Measurements from ENCODE around the gene RAB11FIP4. TPM values are rescaled to one million over a fixed set of nuclear protein-coding genes. Genes with fewer than 3 reads are reported as not detected.

Gene RAB11FIP4
- total RNA-seq, 1 donor from 2014 or later, result 0.17 TPM

- DNase-seq, result no peak
Measured at GRCh38 chr17:31506517-31506916, 115.0 kb downstream of the RAB11FIP4 start.

DNA sequence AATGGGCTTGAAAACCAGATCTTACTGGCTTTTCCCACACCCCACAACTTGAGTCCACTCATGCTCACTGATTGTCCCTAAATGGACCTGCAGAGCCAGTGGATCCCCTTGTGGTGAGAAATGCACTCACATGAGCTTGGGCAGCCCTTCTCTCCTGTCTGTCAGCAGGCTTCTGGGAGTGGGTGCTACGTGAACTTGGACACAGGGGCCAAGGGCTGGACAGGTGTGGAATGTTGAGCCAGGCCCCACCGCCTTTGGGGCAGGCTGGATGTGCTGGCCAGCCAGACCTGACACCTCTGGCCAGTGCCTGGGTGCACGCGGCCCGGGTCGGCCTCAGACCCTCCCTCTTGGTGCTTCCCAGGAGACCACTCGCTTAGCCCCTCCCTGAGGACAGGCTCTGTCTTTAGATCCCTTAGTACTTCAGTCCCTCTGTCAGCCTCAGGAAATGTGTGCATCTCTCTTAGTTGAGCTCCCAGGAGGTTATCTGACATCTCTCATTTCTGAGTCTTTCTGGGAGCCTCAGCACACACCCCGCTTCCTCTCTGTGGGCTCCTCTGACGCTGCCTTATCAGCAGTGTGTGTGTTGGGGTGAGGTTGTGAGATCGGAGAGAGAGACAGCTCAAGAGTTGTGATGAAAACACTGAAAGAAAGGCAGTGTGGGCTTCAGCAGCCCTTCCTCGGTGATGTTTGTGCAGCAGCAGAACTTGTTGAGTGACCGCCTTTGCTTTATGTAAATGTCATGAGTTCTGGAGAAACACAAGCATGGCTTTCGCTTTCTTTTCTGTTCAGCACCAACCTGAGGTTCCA lies 117.0 kb downstream of the RAB11FIP4 start:
- no peak for DNase-seq

DNA sequence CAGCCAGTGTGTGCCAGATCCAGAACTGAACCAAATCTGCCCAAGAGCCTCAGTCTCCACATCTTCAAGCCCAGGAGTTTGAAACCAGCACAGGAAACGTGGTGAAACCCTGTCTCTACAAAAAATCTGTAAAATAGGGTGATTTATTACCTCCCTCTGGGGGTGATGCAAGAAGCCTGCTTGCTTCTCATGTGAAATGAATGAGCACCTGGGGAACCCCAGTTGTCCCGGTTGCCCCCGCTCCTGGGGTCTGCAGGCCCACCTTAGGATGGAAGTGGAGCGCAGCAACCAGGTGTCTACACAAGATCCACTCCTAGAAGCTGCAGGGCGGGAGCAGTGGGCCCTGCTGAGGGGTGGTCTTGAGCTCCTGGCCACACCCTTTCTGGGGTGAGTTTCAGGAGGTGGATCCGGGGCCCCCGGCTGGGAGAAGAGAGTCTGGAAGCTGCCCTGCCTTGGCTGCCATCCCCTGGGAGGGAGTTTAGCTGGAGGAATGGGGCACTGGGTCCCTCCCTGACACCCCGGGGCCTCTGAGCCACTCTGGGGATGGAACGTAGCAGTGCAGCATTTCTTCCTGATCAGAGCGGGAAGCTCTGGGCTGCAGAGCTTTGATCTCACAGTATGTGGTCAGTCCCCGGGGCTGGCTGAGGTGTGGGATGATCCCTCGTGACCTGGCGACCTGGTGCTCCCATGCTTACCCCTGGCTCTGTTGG lies 117.8 kb downstream of the RAB11FIP4 start:
- DNase-seq, result no peak

GRCh38 chr17:31509805-31510177 lies 118.3 kb downstream of the RAB11FIP4 start:
- DNase-seq, result no peak

GRCh38 chr17:31510308-31511194 lies 119.1 kb downstream of the RAB11FIP4 start:
- DNase-seq, result no peak

DNA sequence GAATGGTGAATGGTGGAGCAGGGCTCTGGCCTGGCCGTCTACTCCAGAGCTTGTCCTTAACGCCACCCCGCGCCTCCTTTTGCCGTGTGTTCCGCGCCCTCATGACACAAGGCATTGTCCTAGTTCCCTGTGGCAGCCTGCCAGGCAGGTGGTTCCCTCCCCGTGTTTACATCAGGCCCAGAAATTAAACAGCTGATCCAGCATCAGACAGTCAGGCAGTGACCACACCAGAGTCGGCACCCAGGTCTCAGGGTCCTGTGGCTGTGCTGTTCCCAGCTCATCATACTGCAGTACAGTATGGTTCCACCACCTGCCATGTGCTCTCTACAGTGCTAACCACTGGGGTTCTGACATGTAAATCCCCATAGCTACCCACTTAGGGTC lies 119.7 kb downstream of the RAB11FIP4 start:
- peak; percentile 59 for DNase-seq

- no peak for DNase-seq
Measured at GRCh38 chr17:31511580-31511979, 120.1 kb downstream of the RAB11FIP4 start.

DNA sequence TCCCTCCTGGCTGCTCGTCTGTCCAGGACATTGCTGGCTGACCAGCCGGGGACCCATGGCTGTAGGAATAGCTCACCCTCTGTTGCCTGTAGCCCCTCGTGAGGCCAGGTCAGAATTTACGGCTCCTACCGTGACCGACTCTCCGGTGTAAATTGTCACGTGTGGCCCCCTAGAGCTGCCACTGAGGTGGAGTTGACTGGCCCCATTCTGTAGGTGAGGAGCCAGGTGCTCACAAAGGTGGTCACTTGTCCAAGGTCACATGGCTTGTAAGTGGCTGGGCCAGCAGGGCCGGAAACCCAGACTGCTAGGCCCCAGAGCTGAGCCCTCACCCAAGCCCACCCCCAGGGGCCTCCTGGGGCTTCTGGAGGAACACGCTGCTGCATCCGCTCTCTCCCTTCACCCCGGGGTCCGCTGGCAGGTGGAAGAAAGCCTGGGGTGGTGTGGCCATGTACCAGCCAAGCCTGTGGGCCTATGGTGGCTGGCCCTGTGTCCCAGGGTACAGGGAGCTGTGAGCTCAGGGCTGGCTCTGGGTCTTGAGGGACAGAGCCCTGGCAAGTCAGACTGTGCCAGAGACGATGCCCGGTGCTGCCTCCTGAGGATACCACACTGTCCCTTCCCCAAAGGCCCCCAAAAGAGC lies 120.7 kb downstream of the RAB11FIP4 start:
- no peak for DNase-seq

- DNase-seq, result no peak
Measured at GRCh38 chr17:31512796-31513195, 121.3 kb downstream of the RAB11FIP4 start.

DNA sequence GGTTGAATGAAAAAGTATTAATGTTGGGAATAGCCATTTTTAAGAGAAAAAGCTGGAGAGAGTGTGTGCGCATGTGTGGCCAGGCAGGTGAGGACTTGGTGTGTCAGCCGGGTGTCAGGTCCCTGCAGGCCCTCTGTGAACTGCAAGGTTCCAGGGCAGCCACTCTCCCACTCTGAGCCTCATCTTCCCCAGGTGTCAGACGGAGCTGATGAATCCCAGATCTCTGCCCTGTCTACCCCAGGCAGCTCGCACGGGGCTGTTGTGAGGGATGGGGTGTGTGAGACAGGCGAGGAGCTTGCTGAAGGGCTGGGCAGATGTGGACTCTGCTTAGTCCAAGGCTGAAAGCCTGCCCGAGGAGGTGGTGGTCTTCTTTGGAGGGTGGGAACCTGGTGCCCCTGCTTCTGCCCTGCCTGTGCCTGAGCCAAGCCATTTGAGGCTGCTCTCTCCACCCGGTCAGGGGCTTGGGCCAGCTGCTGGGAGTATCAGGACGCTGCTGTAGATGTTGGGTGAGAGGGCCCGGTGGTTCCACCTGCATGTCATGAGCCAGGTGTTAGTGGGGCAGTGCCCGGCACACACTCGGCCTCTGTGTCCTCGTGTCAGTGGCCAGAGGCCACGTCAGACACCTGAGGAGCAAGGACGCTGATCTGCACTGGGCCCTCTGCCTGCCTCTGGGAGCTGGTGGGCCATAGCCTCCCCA lies 122.4 kb downstream of the RAB11FIP4 start:
- DNase-seq, result no peak

DNA sequence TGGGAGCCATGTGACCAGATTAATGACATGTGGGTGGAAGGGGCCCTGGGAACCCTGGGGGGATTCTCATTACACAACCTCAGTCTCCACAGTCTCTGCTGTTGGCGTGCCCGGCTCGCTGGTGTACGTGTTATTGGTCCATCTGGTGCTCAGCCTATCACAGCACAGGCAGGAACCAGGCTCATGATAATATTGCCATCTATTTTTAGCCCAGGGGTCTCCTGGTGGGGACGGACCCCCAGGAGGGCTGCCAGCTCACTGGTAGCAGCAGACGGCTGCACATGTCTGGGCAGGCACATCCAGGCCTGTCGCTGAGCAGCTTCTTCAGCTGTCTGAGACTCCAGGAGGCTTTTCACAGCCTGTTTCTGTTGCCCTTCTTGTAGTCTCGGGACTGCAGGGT lies 123.8 kb downstream of the RAB11FIP4 start:
- DNase-seq, result no peak

GRCh38 chr17:31517524-31517923 lies 126.0 kb downstream of the RAB11FIP4 start:
- DNase-seq, result peak; percentile 10

- DNase-seq, result no peak
Measured at GRCh38 chr17:31518478-31518877, 127.0 kb downstream of the RAB11FIP4 start.

DNA sequence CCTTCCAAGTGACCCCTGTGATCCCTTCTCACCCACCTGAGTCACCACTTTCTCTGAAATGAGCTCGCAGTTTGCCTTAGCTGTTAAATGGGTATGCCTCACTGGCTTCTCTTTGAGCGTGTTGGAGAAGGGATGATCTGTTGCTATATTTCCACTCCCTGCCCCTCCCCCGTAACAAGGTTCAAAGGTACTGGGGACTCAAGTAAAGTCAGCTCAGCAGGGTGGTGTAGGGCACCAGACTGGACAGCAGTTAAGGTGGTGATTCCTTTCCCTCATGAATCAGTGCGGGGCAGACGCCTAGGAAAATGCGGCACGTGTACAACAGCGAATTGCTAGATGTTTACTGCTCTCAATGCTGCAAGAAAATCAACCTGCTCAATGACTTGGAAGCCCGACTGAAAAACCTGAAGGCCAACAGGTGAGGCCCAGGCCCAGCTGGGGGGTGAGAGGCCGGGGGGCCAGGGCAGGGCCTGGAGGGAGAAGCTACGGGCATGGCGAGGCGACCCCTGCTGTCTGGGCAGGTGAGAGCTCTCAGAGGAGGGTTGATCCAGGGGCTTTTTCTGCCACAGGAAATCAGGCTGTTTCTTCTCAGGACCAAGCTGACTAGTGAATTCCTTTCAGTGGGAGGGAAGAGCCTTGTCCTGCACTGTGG lies 130.3 kb downstream of the RAB11FIP4 start:
- no peak for DNase-seq

GRCh38 chr17:31522284-31522931 lies 130.9 kb downstream of the RAB11FIP4 start:
- DNase-seq, result no peak

- no peak for DNase-seq
Measured at GRCh38 chr17:31522987-31523495, 131.6 kb downstream of the RAB11FIP4 start.

GRCh38 chr17:31523862-31524730 lies 132.6 kb downstream of the RAB11FIP4 start:
- no peak for DNase-seq

- peak; percentile 89 for DNase-seq
Measured at GRCh38 chr17:31524926-31525800, 133.7 kb downstream of the RAB11FIP4 start.
